ENCODE data around the gene CAPN9. TPM values are rescaled to one million over a fixed set of nuclear protein-coding genes. Genes with fewer than 3 reads are reported as not detected.
A peak's percentile ranks its signal among the peaks of the same experiment; 100 is the strongest.

Gene CAPN9
- total RNA-seq, 2 donors from 2014 or later: 0.26 TPM; not detected in 1

DNA sequence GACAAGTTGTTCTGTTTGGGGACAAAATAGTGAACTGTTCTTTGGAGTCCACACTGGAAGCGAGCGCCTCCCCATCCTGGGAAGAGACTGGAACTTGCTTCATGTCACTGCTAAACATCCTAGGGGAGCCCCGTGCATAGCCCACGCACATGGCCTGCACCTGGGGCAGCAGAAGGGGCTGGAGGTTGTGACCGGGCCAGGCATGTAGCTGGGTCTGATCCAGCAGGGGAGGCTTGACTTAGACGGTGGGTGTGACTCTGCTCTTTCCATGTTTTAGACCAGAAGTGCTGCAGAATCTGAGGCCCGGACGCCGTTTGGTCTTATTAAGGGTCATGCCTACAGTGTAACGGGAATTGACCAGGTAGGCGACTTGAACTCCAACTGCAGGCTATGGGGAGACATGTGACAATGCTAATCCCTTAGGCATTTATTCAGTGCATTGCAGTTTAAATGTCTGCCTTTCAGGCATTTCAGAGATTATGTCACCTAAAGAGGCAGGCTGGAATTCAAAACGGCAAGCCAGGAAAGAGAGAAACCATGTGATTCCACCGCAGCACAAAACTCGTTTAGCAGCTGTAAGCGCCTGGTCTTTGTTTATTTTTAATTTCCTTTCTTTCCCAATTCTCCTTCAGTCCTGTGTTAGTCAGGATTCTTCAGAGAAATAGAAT lies 21.8 kb downstream of the CAPN9 start:
- Histone ChIP-seq H3K4me1 (peaks cover 16% of the 10 kb centered on the region), H3K9me3 (no peaks in the 10 kb centered on the region), H3K27ac (peak overlapping the region in 1 of 4 donors; percentile 53), H3K27me3 (no peaks in the 10 kb centered on the region), H3K4me3 (no peak overlapping the region), H3K36me3 (replicated peaks in 1 of 2; ENCODE audit: insufficient read depth in 1 of 2, low read depth in 2 of 2) (no peaks in the 10 kb centered on the region)
- TF ChIP-seq POLR2A (IDR thresholded peaks at IDR 0.05): no peak
- TF ChIP-seq, protein P1, sequence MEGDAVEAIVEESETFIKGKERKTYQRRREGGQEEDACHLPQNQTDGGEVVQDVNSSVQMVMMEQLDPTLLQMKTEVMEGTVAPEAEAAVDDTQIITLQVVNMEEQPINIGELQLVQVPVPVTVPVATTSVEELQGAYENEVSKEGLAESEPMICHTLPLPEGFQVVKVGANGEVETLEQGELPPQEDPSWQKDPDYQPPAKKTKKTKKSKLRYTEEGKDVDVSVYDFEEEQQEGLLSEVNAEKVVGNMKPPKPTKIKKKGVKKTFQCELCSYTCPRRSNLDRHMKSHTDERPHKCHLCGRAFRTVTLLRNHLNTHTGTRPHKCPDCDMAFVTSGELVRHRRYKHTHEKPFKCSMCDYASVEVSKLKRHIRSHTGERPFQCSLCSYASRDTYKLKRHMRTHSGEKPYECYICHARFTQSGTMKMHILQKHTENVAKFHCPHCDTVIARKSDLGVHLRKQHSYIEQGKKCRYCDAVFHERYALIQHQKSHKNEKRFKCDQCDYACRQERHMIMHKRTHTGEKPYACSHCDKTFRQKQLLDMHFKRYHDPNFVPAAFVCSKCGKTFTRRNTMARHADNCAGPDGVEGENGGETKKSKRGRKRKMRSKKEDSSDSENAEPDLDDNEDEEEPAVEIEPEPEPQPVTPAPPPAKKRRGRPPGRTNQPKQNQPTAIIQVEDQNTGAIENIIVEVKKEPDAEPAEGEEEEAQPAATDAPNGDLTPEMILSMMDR (IDR thresholded peaks at IDR 0.05): no peak
- peak; percentile 75 for ATAC-seq
- 34 to 42% methylated on average over 7 to 15 of the region's 15 CpGs for WGBS, 2 donors
- intact Hi-C loops (cut with DNase I): no loop called here
- peak in 2 of 4 donors; percentile 41 to 47 for DNase-seq

DNA sequence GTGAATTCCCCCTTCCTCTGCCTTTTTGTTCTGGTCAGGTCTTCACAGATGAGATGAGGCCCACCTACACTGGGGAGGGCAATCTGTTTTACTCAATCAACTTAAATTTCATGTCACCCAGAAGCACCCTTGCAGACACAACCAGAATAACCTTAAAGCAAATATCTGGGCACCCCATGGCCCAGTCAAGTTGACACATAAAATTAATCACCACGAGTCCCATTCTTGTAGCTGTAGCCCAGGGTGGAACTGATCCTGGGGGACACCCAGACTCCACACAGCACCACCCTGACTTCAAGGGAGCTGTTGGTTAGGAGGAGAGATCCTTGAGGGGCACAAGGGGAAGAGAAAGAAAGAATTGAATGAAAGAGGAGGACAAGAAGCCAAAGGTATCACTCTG lies 23.1 kb downstream of the CAPN9 start:
- intact Hi-C loops (cut with DNase I): loop anchor here (10.0 kb wide), 1 partner anchor 126 kb away; the partner anchor contains the start of gene COG2
- Histone ChIP-seq H3K4me3 (no peak overlapping the region), H3K9me3 (no peaks in the 10 kb centered on the region), H3K27me3 (no peaks in the 10 kb centered on the region), H3K36me3 (replicated peaks in 1 of 2; ENCODE audit: insufficient read depth in 1 of 2, low read depth in 2 of 2) (no peaks in the 10 kb centered on the region), H3K4me1 (peaks cover 16% of the 10 kb centered on the region), H3K27ac (no peak overlapping the region)
- 79 to 100% methylated on average over 1 of the region's 1 CpG for WGBS, 2 donors
- DNase-seq (no peak), ATAC-seq (no peak)
- no peak for TF ChIP-seq POLR2A (IDR thresholded peaks at IDR 0.05)
- TF ChIP-seq, protein P1 (IDR thresholded peaks at IDR 0.05): no peak

DNA sequence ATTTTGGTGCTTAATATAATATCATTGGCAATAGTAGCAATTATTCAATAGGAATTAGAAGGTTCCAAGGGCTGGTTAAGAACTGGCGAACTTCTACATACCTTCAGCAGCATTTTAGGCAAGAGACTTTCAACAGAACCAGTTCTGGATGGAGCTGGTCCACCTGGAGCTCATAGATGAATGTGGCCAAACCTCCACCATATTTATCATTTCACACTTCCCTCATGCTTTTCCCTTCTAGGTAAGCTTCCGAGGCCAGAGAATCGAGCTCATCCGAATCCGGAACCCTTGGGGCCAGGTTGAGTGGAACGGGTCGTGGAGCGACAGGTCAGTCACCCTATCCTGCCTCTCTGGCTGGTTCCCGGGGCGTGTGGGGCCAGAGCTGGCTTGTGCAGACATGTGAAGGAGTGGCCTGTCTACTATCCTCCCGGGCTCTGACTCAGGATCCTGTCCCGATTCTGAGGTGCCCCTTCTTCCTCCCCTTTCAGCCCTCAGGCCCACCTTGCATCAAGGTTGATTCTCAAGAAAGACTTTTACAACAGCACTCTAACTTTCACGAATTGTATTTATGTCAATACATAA lies 24.7 kb downstream of the CAPN9 start:
- no peak overlapping the region for H3K27ac ChIP-seq
- peaks cover 16% of the 10 kb centered on the region for H3K4me1 ChIP-seq
- DNase-seq: no peak
- intact Hi-C loops (cut with DNase I): loop anchor here (10.0 kb wide), 1 partner anchor 127 kb away; the partner anchor contains the start of gene COG2
- 88 to 89% methylated on average over 13 of the region's 13 CpGs for WGBS, 2 donors
- no peak for ATAC-seq
- no peak overlapping the region for H3K4me3 ChIP-seq
- TF ChIP-seq, protein P1 (IDR thresholded peaks at IDR 0.05): no peak
- no peak for TF ChIP-seq POLR2A (IDR thresholded peaks at IDR 0.05)
- H3K36me3 ChIP-seq (replicated peaks in 1 of 2; ENCODE audit: insufficient read depth in 1 of 2, low read depth in 2 of 2): no peaks in the 10 kb centered on the region
- H3K27me3 ChIP-seq: no peaks in the 10 kb centered on the region
- H3K9me3 ChIP-seq: no peaks in the 10 kb centered on the region

DNA sequence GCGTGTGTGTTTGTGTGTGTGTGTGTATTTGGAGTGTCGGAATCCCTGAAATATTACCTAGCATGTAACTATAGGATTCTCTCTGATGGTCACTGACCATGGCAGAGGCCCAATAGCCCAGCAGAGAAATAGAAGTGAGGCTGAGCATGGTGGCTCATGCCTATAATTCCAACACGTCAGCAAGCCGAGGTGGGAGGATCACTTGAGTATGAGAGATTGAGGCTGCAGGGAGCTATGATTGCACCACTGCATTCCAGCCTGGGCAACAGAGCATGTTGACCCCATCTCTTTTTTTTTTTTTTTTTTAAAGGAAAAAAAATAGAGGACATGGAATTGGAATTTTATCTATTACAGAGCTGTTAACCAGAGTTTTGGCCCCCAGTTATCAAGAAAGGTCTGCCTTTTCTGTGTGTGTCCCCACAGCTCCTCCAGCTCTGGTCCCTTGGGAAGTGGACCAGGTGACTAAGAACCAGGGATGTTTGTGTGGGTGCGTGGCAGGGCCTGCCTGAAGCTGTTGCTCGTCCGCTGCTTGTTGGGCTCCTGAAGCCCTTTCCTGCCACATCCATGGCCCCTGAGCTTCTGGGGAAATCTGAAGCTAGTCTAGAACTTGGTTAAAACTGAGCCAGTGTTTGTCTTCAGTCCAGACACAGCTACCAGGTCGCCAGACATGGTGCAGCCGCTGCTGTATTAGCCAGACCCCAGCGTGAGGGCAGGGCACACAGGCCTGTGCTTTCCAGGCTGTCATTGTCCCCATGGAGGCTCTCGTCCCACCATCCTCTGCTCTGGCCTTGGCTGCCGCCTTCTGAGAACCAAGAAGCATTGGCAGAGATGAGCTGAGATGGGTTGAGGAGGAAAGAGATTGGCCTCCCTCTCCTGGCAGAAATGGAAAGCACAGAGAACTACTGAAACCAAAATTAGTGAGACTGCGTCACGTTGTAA lies 25.5 kb downstream of the CAPN9 start:
- Histone ChIP-seq H3K27ac (no peak overlapping the region), H3K4me3 (no peak overlapping the region), H3K36me3 (replicated peaks in 1 of 2; ENCODE audit: insufficient read depth in 1 of 2, low read depth in 2 of 2) (no peaks in the 10 kb centered on the region), H3K4me1 (peaks cover 16% of the 10 kb centered on the region), H3K27me3 (no peaks in the 10 kb centered on the region), H3K9me3 (no peaks in the 10 kb centered on the region)
- TF ChIP-seq, protein P1 (IDR thresholded peaks at IDR 0.05): peak; percentile 20 to 79 (median 59)
- no peak for TF ChIP-seq POLR2A (IDR thresholded peaks at IDR 0.05)
- peak; percentile 60 for ATAC-seq
- intact Hi-C loops (cut with DNase I): loop anchor here (10.0 kb wide), 1 partner anchor 128 kb away; the partner anchor contains the start of gene COG2
- DNase-seq: peak in 3 of 4 donors; percentile 47 to 66 (median 52)
- 49 to 55% methylated on average over 14 of the region's 14 CpGs for WGBS, 2 donors
